NOMO-1 (cell line): Measurements from ENCODE around the gene PCDH1.

Experiments
- DNase-seq, 2 experiments: peaks; one replicate each; lab custom pipeline; 2025; ENCODE audit not compliant: unreplicated experiment in 2 of 2; lab: John Stamatoyannopoulos, UW

Gene PCDH1

DNA sequence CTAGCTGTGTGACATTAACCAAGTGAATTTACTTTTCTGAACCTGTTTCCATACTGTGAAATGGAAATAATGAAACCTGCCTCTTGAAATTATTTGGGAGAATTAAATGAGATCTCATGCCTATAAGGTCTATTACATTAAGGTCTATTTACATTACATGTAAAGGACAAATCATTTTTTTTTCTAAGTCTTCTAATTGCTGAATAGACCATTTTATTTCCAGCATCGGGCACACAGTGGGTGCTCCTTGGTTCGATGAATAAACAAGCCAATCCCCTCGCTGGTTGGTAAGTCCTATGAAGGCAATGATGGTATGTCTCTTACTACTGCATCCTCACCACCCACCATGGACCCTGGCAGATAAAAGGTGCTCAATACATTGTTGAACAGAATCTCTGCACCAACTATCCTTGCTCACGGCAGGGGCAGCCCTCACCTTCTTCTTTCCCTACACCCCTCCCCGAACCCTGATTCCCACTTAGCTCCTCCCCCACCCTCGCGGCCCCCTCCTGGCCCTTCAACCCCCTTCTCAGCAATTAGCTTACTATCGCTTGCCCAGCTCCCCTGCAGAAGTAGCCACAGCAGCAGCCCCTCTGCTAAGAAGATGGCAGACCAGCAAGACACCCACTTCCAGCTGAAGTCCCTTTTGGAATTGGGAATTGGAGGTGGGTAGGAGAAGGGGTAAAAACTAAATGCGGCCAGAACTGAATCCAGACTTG lies 3.0 kb downstream of the PCDH1 start:
- DNase-seq = no peak

DNA sequence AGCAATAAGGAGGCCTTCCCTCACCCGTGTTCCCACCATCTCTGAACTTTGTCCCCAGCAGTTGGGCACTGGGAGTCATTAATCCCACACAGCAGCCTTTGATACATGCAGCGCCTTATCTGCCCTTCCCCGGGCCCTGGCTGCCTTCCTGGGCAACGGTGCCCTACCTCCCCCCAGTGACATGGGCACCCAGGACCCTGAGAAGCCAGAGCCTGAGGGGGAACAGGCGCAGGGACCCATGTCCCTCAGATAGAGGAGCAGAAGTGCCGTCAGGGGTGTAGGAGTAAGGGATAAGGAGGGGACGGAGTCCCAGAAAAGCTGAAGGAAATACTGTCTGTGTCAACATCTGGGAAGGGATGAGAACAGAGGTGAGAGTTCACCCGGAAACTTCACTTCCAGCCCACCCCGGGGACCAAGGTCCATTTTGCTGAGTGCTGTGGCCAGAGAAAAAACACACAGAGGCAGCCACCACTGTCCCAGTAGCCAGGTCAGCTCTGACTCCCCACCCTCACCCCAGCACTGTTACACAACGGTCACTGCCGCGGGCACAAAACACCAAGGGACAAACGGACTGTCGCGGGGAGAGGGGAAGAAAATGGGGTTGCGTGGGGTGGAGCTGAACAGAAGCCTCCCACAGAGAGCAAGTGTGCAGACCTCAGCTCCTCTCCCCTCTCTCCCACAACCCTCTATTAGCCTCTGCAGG lies 3.8 kb downstream of the PCDH1 start:
- no peak for DNase-seq

DNA sequence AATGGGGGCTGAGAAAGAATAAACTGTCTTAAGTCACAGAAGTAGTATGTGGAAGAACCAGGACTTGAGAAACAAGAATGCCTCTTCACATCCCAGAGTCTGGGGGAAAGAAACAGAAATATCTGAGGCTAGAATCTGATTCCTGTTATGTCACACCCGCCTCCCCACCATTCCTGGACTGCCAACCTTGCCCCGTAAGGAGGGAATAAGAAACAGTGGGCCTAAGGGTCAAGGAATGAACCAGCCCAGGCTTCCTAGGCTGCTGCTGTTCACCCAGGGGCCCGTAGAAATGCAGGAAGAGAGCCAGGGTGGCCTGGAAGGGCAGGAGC lies 4.3 kb downstream of the PCDH1 start:
- DNase-seq = no peak

DNA sequence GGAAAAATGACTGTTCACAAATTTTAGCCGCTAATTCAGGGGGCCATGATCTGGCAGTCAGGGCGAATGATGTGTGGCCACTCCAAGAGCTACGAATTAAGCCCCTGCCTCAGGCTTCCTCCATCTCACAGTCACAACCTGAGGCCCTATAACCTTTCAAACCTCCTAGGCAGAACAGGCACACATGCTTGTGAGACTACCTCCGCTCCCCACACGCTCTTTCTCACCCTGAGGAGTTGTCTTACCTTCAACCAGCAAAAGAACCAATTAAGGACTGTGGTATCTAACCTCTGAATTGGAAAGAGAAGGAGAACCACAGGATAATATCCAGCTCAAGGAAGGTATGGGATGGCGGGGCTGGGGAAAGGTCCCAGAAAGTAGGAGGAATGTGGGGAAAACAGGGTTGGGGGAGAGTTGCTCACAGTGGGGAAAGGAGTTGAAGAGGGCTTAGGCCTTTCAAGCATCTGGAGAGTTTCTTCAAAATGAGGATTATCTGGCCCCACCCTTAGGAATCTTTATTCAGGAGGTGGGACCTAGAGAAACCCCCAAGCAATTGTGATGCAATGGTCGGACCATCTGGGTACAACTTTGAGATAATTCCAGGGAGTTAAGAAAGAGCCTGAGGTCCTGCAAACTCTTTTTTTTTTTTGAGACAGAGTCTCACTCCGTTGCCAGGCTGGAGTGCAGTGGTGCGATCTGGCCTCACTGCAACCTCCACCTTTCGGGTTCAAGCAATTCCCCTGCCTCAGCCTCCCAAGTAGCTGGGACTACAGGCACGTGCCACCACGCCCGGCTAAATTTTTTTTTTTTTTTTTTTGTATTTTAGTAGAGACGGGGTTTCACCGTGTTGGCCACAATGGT lies 5.5 kb downstream of the PCDH1 start:
- no peak for DNase-seq

DNA sequence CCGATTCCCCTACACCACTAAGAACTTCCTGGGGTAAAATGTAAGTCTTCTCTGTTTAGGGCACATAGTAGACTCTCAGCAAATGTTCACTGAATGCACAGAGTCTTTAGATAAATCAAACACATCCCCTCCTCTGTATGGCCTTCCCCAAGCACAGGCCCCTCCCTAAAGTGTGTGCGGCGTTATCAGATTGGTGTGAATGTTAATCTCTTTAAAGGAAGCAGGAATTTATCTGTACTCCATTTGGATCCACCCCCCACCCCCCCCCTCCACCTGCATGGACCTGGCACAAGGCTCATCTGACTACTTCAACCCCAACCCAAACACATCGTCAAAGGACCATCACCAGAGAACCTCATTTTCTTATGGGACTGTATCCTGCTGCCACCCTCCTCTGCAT lies 6.3 kb downstream of the PCDH1 start:
- DNase-seq = no peak

DNA sequence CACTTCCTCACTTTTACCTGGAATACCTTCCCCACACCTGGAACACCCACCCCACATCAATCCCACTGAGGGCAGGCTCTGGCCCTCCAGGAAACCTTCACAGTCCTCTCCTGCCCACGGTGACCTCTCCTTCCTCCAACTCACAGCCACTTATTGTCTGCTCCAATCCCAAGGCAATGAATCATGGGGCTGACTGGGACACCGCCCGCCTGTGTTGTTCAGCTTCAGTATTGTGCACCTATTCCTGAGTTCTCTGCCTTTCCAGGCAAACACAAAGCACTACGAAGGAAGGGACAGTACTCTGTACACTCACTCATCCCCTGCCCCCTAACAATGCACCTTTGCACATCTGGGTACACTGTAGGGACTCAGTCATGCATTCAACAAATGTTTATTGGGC lies 7.3 kb downstream of the PCDH1 start:
- no peak for DNase-seq

DNA sequence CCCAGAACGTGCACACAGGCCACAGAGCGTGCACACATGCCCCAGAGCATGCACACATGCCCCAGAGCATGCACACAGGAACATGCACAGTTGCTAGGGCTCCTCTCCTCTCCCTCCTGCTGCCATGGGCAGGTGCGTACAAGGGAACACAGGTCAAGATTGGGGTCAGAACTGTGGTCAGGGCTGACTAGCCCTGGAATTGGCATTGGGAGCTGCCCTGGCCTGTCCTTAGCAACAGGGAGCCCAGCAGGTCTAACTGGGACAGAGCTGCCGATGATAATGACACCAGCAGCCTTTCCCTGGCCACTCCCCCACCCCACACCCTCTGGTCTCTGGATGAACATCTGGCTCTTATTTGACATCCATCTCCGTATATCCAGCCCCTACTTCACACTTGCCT lies 8.0 kb downstream of the PCDH1 start:
- no peak for DNase-seq

DNA sequence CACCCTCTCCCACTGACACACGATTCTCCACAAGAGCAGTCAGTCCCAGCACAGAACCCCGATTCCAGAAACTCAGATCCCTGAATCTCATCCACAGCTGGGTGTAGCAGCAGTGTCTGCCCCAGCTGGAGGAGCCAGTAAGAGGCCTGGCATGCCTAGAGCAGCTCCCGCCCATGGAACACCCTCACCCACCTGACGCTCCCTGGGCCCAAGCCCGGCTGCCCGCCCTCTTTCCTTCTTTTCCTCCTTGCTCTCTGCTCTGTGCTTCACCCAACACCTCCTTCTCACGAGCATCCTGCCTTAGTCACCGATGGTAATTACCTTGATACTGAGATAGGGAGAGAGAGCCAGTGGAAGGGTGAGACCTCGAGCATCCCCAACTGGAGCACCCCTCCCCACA lies 8.7 kb downstream of the PCDH1 start:
- no peak for DNase-seq

DNA sequence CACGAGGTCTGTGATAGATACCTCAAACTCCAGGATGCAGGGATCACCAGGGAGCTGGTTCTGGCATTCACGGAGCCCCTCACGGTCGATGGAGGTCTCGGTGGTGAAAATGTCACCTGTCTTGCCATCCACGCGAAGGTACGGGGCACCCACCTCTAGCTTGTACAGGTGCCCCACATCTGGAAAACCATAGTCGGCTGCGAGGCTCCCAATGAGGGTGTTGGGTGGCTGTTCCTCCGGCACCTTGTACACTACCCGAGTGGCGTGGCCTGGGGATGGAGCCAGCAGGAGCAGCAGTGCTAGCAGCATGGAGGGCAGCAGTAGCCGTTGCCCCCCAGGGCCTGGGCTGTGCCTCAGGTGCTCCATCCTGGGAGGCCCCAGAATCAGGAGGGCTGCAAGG lies 9.2 kb downstream of the PCDH1 start:
- DNase-seq = no peak

DNA sequence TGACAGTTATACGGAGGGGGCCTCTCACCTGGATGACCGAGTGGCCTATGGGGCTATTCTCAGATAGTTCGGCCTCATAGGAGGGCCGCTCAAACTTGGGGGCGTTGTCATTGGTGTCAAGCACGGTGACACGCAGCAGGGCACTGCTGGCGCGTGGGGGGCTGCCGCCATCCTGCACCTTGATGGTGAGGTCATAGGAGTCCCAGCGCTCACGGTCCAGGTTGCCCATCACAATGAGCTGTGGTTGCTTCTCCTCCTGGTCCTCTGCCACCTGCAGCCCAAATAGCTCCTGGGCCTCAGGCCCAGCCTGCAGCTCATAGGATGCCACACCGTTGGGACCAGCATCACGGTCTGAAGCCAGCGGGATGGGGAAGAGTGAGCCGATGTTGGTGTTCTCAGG lies 9.7 kb downstream of the PCDH1 start:
- DNase-seq = no peak

DNA sequence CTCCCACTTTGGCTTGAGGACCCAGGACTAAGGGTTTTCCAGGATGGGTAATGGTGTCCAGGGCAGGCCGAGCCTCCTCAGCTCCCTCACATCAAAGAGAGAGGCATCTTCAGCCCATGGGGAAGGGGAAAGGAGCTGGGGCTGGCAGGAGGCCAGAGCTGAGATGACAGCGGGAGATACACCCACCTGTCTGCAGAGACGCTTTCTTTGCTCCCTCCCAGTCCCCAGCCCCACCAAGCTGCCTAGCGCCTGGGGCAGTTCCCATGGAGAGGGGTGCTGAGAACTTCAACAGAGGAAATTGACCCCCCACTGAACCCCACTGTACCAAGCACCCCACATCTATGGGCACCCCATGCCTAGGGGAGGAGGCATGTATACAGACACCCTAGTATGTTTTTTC lies 10.6 kb downstream of the PCDH1 start:
- DNase-seq = no peak

DNA sequence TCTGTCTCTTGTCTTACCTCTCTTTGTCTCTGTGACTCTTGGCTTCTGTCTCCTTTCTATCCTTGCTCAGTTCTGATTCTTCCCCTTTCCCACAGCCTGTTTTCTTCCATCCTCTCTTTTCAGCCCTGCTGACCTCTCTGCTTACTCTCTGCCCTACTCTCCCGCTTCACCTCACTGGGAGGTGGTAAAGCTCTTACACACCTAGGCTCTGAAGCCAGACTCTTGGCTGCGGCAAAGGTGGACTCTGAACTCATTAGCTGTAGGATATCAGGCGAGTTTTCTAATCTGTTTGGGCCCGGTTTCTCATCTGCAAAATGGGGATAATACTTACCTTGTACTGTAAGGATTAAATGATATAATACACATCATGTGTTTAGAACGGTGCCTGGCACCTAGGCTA lies 11.1 kb downstream of the PCDH1 start:
- no peak for DNase-seq

DNA sequence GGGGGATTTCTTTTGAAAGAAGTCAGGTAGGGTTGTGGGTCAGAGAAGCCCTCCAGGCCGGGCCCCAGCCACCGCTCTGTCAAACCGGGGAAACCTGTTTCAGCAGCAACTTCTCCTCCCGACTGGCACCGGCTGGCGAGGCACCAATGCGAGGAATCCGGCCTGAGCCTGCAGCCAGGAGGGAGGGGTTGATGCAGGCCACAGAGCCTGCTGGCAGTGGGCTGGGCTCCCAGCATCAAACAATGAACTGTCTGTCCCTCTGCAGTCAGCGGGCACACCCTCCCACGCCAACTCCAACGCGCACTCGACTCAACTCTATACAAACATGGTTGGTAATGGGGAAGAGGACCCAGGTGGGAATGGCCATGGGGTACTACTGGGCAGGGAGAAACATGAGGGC lies 12.1 kb downstream of the PCDH1 start:
- no peak for DNase-seq

DNA sequence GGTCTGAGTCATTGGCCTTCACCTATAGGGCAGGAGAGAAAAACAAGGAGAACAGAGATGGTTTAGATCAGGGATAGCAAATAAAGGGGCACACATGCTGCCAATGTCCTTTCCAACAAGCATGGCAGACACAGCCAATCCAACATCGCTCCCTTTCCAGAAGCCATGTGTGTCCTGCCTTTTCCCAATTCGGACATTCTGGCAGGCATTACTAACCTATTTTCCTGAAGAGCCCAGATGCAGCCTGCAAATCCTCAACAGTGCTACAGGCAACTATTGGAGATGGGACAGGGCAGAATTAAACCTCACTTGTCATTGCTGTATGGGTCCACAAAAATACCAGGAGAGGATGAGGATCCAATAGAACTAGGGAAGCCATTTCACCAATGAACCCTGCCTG lies 12.8 kb downstream of the PCDH1 start:
- DNase-seq = no peak

DNA sequence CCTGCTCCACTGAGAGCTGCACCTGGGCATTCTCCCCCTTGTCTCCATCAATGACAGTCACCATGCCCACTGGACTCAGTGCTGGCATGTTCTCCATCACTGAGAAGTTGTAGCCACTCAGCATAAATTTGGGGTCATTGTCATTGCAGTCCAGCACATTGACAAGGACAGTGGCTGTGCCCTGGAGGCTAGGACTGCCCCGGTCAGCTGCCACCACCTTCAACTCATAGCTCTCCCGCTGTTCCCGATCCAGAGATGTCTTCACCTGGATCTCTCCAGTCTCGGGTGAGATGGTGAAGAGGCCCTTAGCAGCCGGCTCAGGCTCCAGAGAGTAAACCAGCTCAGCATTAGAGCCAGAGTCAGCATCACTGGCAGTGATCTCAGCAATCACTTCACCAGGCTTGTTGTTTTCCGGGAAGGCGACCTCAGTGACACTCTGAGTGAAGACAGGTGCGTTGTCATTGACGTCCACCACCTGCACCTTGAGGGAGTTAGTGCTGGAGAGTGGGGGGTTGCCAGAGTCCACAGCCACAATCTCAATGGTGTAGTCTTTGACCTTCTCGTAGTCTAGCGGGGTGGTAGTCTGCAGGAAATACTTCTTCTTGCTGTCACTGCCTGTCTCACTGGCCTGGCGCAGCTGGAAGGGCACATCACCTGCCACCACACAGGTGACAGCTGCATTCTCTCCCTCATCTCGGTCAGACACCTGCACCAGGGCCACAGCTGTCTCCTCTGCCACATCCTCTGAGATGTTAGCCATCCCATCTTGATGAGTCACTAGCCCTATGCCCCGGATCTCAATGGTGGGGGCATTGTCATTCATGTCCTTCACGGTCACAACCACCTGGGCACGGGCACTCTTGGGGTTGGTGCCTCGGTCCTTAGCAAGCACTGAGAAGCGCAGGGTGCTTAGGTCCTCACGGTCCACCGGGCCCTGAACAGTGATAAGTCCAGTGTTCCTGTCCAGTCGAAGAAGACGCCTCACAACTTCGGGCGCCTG lies 13.5 kb downstream of the PCDH1 start:
- DNase-seq = no peak

DNA sequence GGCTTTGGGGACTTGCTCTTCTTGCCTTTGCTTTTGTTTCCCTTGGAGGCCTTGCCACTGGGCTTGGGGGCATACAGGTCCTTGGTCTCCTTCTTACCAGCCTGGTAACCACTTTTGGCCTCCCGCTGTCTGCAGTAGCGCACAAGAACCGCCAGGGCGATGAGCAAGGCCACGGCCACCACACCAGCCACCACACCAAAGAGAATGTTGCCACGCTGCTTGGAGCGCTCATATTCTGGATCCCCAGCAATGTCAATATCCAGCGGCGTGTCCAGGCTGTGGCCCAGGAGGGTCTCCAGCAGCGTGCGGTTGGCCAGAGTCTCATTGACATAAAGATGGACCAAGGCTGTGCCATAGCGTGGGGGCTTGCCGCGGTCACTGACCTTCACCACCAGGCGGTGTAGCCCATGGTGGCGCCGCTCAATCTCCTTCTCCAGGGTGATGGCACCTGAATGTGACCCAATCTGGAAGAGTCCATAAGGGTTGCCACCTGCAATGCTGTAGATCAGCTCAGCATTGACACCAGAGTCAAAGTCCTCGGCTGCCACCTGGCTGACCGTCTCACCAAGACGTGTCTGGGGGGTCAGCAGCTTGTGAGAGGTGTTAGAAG lies 14.5 kb downstream of the PCDH1 start:
- no peak for DNase-seq

DNA sequence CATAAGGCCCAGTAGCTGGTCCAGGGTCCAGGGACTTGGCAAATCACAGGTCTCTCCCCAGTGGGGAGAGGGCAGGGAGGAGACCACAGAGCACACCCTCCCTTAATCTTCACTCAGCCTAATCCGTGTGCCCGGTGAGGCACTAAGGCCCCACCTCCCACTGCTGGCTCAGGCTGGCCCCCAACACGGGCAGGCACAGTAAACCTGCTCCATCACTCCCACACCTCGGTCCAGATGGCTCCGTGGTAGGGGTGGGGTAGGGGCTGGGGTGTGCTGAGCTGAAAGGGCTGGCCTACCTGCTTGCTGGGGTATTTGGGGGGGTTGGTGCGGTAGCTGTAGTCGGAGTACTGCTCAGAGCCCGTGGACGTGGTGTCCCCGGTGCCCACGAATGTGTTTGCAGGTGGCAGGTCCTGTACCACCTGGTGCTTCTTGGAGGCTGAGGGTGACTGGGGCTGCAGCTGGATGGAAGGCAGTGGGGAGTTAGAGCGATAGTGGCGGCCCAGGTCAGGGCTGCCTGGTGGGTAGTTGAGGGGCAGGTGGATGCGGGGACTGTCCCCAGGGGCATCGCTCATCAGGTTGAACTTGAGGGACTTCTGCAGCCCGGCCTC lies 15.2 kb downstream of the PCDH1 start:
- DNase-seq = no peak

DNA sequence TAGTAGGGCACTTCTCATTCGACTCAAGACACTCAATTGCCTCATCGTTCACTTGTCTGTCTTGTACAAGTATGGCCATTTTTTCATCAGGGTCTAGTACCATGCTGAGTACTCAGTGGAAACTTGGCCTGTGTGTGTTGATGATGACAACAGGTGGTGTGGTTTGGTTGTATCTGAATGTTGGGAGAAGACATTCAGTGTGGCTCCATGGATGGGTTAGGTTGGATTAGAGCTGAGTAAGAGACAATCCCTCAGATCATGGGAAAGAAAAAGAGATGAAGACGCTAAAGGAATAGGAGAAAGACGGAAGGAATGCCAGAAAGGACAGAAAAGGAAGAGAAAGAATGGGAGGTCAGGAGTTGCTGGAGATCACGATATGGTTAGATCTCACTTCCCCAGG lies 17.0 kb downstream of the PCDH1 start:
- no peak for DNase-seq

DNA sequence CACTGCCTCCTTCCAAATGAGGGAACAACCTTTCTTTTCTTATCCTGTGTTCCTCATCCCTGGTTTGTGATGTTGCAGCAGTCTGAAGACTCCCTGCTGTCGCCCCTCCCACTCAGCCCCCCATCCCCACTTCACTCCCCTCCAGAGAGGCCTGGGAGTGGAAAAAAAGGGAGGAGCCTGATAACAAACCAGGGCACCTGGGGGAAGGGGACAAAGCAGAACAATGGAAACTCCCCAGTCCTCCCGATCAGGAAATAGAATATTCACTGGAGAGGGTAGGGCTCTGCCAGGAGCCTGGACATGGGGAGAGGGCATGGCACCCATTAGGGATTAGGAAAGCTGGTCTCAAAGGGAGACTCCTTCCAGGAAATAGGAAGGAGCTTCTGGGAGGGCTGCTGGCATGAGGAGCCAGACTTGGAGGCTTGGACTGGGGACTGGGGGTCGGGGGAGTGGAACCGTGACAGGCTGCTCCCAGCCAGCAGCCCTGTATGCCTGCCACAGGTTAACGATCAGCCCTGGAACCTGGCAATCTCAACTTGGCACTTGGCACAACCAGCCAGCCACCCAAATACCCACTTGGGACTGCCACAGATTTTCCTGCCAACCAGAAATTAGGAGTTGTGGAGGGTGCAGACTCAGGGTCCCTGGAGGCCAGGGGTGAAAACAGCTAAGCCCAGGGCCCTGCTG lies 20.0 kb downstream of the PCDH1 start:
- no peak for DNase-seq
